Kidney glomerular epithelial cell (primary cell): Measurements from ENCODE around the gene ACTR8.
"Not testable (repeated sequence)": the region's sequence is repeated elsewhere in the genome, so short reads cannot be mapped to it uniquely, and the experiment has no call there.

Experiments used
- DNase-seq: peaks from one replicate; lab custom pipeline; 2025; lab: John Stamatoyannopoulos, UW

ACTR8 gene

GRCh38 chr3:53881691-53882593 is at the start of gene ACTR8:
Gene ACTR8, minus strand, starts transcription at chr3:53882152. Its CDS starts 51 bp downstream, at chr3:53882101.
- peak; percentile 39 for DNase-seq

DNA sequence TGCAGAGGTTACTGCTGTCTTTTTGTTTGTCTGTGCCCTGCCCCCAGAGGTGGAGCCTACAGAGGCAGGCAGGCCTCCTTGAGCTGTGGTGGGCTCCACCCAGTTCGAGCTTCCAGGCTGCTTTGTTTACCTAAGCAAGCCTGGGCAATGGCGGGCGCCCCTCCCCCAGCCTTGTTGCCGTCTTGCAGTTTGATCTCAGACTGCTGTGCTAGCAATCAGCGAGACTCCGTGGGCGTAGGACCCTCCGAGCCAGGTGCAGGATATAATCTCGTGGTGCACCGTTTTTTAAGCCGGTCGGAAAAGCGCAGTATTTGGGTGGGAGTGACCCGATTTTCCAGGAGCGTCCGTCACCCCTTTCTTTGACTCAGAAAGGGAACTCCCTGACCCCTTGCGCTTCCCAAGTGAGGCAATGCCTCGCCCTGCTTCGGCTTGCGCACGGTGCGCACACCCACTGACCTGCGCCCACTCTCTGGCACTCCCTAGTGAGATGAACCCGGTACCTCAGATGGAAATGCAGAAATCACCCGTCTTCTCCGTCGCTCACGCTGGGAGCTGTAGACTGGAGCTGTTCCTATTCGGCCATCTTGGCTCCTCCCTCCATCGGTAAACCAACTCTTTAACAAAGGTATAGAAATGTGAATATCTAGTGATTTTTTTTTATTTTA is 45.4 kb upstream of the ACTR8 start:
- not testable (repeated sequence) for DNase-seq

DNA sequence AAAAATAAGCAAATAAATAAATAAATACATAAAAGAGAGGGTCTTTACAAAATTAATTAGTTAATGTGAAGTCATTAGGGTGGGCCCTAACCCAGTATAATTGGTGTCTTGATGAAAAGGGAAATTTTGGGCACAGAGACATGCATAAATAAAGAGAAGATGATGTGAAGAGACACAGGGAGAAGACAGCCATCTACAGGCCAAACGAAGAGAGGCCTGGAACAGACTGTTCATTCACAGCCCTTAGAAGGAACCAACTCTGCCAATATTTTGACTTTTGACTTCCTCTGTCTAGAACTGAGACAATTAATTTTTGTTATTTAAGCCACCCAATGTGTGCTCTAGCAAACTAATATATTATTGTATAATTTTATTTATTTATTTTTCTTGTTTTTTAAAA is 39.3 kb upstream of the ACTR8 start:
- DNase-seq: peak; percentile 3

DNA sequence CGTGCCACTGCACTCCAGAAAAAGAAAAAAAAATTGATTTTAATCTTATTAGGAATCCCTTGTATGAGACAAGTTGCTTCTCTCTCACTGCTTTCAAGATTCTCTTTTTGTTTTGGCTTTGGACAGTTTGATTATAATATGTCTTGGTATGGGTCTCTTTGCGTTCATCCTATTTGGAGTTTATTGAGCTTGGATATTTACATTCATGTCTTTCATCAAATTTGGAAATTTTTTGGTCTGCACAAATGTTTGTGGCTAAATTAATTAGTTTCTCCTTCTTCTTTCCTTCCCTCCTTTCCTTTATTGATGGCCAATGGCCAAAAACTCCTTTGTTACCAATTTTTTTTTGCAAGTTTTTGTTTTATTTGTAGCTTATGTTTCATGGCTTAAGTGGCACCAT is 37.8 kb upstream of the ACTR8 start:
- DNase-seq: no peak

- no peak for DNase-seq
These were observed 31.4 kb upstream of the ACTR8 start for GRCh38 chr3:53913401-53913800.

DNA sequence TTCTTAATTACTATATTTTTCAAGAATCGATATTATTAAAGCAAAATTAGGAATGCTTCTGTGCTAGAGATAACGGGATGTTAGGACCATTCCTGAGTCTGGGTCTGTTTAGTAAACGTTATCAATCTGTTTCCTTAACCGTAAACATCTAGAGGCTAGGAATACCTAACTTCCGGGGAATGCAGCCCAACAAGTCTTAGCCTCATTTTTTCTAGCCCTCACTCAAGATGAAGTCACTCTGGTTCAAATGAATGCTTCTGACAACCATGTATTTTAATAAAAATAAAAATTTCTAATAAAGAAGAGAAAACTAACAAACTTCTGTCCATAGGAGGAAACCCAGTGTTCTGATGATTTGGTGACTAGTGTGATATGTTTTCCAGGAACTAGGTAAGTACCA is 20.8 kb upstream of the ACTR8 start:
- no peak for DNase-seq

DNA sequence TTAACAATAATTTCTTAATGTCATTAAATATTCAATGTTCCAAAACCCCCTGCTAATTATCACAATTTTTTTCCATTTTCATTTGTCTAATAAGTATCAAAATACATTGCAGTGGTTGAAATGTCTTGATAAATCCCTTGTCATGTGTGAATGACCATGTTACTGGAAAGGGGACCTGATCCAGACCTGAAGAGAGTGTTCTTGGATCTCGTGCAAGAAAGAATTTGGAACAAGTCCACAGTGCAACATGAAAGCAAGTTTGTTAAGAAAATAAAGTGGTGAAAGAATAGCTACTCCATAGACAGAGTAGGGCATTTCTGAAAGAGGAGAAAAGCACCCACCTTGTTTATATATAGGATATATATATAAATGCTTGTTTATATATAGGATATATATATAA is 20.1 kb upstream of the ACTR8 start:
- DNase-seq: no peak

DNA sequence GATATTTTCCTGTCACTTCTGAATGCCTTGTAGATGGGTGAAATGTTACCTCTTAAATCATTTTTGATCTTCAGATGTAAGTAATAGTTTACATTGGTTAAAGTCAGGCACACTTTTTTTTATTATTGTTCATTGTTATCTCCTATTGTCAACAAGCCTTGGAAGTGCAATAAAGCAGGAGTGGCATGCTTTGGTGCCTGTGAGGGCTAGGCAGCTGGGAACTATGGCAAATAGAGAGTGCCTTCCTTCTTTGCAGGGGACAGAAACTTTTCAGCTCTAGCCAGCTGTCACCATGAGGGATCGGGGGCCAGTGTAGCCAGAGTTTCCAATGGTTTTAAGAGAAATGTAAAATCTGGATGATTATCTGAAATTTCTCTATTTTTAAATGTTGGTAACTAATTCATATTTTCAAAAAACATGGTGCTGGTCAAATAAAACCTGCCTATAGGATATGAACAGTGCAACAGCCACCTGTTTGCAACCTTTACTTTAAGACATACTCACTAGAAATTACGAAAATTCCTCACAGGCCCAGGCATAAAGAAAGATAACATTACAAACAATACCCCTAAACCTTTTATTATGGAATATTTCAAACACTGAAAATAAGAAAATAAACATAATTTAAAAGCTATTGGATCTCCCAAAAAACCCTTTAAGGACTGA is 18.8 kb upstream of the ACTR8 start:
- no peak for DNase-seq

DNA sequence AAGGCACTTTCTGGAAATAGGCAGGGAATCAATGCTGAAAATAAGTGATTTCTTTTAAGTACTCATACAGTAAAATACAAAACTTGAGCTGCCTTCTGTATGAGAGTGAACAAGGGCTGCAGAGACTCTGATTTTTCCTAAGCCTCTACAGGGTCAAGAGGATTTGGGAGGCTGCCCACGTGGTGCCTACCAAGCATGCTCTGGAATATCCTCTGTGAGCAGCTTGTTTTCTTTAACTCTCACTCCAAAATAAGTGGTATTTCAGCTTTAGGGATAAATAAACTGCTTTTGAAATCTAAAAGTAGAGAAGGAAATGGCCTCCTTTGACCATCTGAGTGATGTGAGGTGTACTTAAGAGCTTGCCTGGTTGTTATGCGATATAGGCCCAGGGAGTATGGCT is 17.8 kb upstream of the ACTR8 start:
- DNase-seq: no peak

DNA sequence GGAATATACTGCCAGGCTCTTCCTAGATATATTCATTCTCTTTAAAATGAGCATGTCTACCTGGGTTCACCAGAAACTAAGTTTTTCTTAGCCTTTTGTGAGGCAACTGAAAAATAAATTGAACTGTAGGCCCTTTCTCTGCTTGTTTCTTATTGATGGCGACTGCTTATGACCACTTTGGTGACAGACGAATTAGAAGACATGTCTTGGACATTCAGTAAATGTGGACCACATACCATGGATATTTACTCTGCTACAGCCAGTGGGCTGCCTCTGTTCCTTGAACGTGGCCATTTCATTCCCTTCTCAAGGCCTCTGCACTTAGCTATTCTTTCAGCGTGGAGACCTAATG is 10.3 kb upstream of the ACTR8 start:
- DNase-seq: no peak

- peak; percentile 98 for DNase-seq
These were observed 9.7 kb upstream of the ACTR8 start, which contains the start of gene SELENOK for GRCh38 chr3:53891497-53892285. Gene SELENOK, minus strand, starts transcription at chr3:53891859.

DNA sequence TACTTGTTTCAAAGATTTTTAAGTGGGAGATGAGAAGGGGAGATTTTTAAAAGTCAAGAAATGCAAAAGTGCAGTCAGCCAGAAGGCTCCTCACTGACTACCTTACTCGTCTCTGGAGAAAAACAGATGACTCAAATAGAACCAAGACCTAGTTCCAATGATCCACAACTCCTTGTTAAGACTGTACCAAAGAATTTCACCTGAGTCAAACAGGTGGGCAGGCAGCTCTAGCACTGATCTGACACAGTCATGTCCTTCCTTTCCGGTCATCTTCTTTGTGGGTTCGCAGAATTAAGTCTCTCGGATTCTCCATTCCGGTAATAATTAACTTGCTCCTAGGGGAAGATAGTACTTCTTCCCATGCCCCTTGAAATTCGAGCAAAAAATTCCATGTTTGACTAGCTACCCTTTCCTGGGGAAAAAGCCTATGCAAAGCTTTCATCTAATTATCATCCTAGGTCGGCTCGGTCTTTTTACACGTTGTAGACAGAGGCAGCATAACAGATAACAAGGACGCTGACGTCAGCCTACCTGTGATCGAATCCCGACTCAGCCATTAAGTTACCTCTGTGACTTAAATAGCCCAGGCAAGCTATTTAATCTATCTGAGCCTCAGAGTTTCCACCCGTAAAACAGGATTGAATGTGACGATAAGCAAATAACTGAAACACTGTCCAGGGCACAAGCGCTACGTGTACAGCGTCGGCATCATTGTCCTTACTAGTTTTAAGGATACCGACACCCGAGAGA is 8.9 kb upstream of the ACTR8 start:
- peak; percentile 51 for DNase-seq

- DNase-seq: no peak
These were observed 6.3 kb upstream of the ACTR8 start for GRCh38 chr3:53888232-53888631.

- DNase-seq: no peak
These were observed 5.5 kb upstream of the ACTR8 start for GRCh38 chr3:53887446-53887845.

GRCh38 chr3:53885239-53885638 is 3.3 kb upstream of the ACTR8 start:
- DNase-seq: no peak

DNA sequence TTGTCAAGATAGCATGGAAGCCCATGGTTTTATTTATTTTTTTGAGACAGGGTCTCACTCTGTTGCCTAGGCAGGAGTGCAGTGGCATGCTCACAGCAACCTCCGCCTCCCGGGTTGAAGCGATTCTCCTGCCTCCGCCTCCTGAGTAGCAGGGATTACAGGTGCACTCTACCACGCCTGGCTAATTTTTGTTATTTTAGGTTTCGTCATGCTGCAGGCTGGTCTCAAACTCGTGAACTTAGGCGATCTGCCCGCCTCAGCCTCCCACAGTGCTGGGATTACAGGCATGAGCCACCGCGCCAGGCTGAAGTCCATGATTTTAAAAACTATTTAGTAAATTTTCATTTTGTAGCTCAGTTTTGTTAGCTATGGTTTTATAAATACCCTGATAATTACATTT is 2.7 kb upstream of the ACTR8 start:
- no peak for DNase-seq

DNA sequence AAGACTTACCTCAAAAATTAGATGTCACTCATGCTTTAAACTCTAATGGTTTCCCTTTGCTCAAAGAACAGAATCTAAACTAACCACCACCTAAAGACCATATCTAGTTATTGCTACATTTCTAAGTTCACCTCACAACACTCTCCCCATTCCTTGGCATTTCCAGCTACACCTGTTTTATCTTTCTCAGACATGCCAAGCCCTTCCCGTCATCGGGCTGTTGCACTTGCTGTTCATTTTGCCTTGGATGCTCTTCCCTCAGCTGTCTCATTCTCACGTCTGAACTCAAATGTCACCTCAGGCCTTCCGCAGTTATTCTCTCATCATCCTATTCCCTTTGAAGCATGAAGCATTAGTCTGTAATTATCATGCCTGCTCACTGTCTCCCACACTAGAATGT is 1.1 kb upstream of the ACTR8 start:
- DNase-seq: no peak

DNA sequence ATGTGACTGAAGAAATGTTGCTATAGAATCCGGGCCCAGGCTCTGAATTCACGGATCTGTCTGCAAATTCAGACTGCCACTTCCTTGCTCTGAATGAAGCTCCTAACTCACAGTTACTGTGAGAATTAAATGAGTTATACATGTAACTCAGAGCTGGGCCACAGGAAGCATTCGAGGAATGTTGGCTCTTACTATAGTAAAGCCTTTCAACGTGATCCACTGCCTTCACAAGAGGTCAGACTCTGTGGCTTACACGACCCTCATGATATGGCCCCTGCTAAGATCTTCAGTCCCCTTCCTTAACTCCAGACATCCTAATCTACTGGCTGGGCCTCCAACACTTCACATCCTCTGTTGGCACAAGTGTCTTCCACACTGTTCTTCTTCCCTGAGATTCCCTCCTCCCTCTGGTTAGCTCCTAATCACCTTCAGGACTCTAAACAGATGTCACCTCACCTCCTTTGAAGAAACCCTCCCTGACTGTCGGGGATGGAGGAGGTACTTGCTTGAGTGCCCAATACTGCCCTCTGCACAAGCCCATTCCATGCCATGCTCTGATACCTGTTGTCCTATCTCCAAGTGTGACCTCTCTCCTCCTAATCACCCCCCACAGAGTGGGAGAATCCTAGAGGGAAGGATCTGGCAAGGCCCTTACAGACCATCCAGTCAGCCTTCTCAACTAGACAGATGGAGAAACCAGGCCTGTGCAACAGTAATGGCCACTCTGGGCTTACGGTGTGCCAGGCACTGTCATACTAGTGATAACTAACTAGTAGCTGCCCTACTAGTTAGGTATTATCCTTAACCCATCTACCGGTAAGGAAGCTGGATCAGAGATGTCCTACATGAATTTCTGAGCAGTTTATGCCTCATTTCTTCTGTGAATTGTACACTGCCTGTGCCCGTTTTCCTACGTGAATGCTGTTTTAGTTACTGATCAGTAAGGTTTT is 1.3 kb downstream of the ACTR8 start:
- DNase-seq: no peak

DNA sequence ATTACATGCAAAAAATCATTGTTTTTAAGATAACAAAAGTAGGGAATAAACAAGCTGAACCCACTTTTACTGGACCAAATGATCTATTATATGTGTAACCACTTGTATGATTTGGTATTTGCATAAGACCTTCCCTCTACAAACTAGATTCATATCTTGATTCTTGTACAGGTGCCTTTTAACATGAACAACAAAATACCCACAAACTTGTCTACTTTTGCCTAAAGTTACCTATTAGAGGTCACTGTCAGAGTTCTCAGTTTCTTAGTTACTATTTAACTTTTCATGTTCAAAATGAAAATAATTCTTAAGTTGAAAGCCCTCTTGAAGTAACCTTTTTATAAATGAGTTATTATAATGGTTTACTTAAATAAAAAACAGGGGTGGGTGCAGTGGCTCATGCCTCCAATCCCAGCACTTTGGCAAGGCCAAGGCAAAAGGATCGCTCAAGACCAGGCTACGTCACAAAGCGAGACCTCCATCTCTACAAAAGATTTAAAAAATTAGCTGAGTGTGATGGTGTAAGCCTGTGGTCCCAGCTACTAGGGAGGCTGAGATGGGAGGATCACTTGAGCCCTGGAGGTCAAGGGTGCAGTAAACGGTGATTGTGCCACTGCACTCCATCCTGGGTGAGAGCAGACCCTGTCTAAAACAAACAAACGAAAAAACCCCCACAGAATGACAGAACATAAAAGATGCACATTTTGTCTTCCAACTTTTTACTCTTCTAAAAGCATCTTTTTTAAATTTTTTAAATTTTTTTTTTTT is 16.0 kb downstream of the ACTR8 start:
- no peak for DNase-seq
